HepG2 (cell line): ENCODE data around the gene KIF19. TPM values are rescaled to one million over a fixed set of nuclear protein-coding genes. Genes with fewer than 3 reads are reported as not detected.
A peak's percentile ranks its signal among the peaks of the same experiment; 100 is the strongest.

Experiments used
- AKAP8 ChIP-seq: sonication (generic); formaldehyde crosslinking; IDR thresholded peaks from 2 replicates; pipeline ENCODE4 v1.5.1; 2020; ENCODE audit warnings: mild to moderate bottlenecking, missing genetic modification reagents
- FOXP1 ChIP-seq, 2 experiments: fragments of 450-650 bp in 1 of 2; IDR thresholded peaks; 2 replicates each; pipeline ENCODE4 v1.6.1; 2017 to 2018; ENCODE audit warnings: antibody characterized with exemption in 1 of 2
- GATA4 ChIP-seq: sonication (generic); IDR thresholded peaks from 2 replicates; pipeline ENCODE4 v1.6.1; 2016; ENCODE audit warnings: antibody characterized with exemption, low read depth, borderline replicate concordance
- KDM5A ChIP-seq: fragments of 200-600 bp; sonication (generic); IDR thresholded peaks from 2 replicates; pipeline ENCODE4 v1.7.0; 2018; ENCODE audit warnings: antibody characterized with exemption, mild to moderate bottlenecking, low read length, borderline replicate concordance
- NR1H2 ChIP-seq: sonication (generic); formaldehyde crosslinking; IDR thresholded peaks from 2 replicates; pipeline ENCODE4 v1.8.1; 2022; ENCODE audit warnings: low read depth, missing genetic modification reagents, borderline replicate concordance
- PTBP1 ChIP-seq: fragments of 200-400 bp; formaldehyde crosslinking; IDR thresholded peaks from 2 replicates; pipeline ENCODE4 v1.6.1; 2018; ENCODE audit warnings: low read length, low read depth; ENCODE audit not compliant: poor library complexity, severe bottlenecking
- RORA ChIP-seq: sonication (generic); formaldehyde crosslinking; IDR thresholded peaks from 2 replicates; pipeline ENCODE4 v1.5.0; 2020; ENCODE audit warnings: mild to moderate bottlenecking, missing genetic modification reagents, moderate library complexity
- SIX4 ChIP-seq: sonication (generic); formaldehyde crosslinking; IDR thresholded peaks from 2 replicates; pipeline ENCODE4 v1.4.0; 2020; ENCODE audit warnings: missing genetic modification reagents
- ZC3H13 ChIP-seq: sonication (generic); formaldehyde crosslinking; IDR thresholded peaks from 2 replicates; pipeline ENCODE4 v1.8.1; 2023; ENCODE audit warnings: mild to moderate bottlenecking, missing genetic modification reagents, moderate library complexity
- ZNF24 ChIP-seq: fragments of 450-650 bp; IDR thresholded peaks from 2 replicates; pipeline ENCODE4 v1.6.1; 2017; ENCODE audit warnings: antibody characterized with exemption, mild to moderate bottlenecking
- ZNF326 ChIP-seq: sonication (generic); formaldehyde crosslinking; IDR thresholded peaks from 2 replicates; pipeline ENCODE4 v1.4.0; 2020; ENCODE audit warnings: missing genetic modification reagents, borderline replicate concordance
- ZNF484 ChIP-seq: sonication (generic); formaldehyde crosslinking; IDR thresholded peaks from 2 replicates; pipeline ENCODE4 v1.5.1; 2020; ENCODE audit warnings: mild to moderate bottlenecking, low read depth, missing genetic modification reagents, borderline replicate concordance
- ZNF598 ChIP-seq: sonication (generic); formaldehyde crosslinking; IDR thresholded peaks from 2 replicates; pipeline ENCODE4 v1.5.1; 2020; ENCODE audit warnings: mild to moderate bottlenecking, missing genetic modification reagents, borderline replicate concordance
- ZNF75D ChIP-seq: sonication (generic); formaldehyde crosslinking; IDR thresholded peaks from 2 replicates; pipeline ENCODE4 v1.8.1; 2023; ENCODE audit warnings: missing genetic modification reagents, mild to moderate bottlenecking, borderline replicate concordance
- polyA plus RNA-seq, 8 experiments: library from polyadenylated mRNA; depleted of rRNA in 3 of 8; stranded (reverse) in 7 of 8; unstranded in 1 of 8; fragments of >200 nt; fragmentation: Illumina TruSeq in 4 of 8; extraction: Trizol in 4 of 8; gene quantifications; 2 replicates each; pipeline versions ENCODE4 v1.2.1 to v1.2.3, GENCODE V29; 2011 to 2016; ENCODE audit warnings: low read depth in 4 of 8, missing spikeins in 1 of 8, mixed read lengths in 1 of 8; ENCODE audit not compliant: insufficient read depth in 1 of 8
- total RNA-seq, 5 experiments: library from RNA; depleted of rRNA; stranded (reverse); fragments of >200 nt; fragmentation: Illumina TruSeq; extraction: Trizol; gene quantifications; 2 replicates each; pipeline ENCODE4 v1.2.3, GENCODE V29; 2016; ENCODE audit warnings: low read depth in 1 of 5
- TF ChIP-seq, protein P1 (sequence below): sonication (generic); formaldehyde crosslinking; IDR thresholded peaks from 2 replicates; pipeline ENCODE4 v1.8.0; 2022; ENCODE audit warnings: low read depth, missing genetic modification reagents
- TF ChIP-seq, protein P2 (sequence below): sonication (generic); formaldehyde crosslinking; IDR thresholded peaks from 2 replicates; pipeline ENCODE4 v1.4.0; 2020; ENCODE audit warnings: mild to moderate bottlenecking, low read depth, missing genetic modification reagents
- TF ChIP-seq, protein P3 (sequence below): sonication (generic); formaldehyde crosslinking; IDR thresholded peaks from 2 replicates; pipeline ENCODE4 v1.8.0; 2022; ENCODE audit warnings: mild to moderate bottlenecking, missing genetic modification reagents
- TF ChIP-seq, protein P4 (sequence below): sonication (generic); formaldehyde crosslinking; IDR thresholded peaks from 2 replicates; pipeline ENCODE4 v1.5.0; 2020; ENCODE audit warnings: missing genetic modification reagents
- TF ChIP-seq, protein P5 (sequence below): sonication (generic); formaldehyde crosslinking; IDR thresholded peaks from 2 replicates; pipeline ENCODE4 v1.4.0; 2020; ENCODE audit warnings: missing genetic modification reagents; ENCODE audit errors: not compliant biosample characterization
- TF ChIP-seq, protein P6 (sequence below): conservative IDR thresholded peaks from 2 replicates; pipeline ENCODE4 v1.6.1; 2018; ENCODE audit warnings: missing genetic modification reagents

Gene KIF19
- total and polyA plus RNA-seq, 2 of the 13 experiments (the other 11 are each of a cell fraction or from before 2014, with no cell fraction given), result not detected

DNA sequence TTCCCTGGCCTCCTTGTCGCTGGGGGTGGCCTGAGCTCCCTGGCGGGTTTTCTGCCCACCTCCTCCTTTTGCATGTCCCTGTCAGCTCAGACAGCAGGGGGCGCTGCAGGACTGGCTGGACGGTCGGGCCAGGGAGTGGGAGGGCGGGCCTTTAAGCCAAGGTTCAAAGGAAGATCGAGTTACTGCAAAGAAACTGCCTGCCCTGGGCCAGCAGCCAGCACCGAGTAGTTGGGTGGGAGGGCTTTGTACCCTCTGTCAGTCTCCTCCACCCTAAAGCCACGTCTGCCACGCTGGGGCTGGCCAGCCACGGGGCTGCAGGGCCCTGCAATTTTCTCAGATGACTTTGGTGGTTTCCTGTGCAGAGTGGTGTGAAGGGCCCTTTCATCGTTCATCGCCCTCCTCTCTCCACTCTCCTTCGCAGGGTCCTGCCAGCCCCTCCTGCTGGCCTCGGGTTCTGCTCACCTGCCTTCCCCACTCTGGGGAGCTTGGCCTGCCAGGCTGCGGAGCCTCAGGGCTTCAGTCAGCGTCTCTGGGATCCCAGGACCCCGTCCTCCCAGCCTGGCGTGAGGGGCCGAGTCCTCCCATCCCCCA, 53.6 kb downstream of the KIF19 start (continued):
- TF ChIP-seq, protein P1, sequence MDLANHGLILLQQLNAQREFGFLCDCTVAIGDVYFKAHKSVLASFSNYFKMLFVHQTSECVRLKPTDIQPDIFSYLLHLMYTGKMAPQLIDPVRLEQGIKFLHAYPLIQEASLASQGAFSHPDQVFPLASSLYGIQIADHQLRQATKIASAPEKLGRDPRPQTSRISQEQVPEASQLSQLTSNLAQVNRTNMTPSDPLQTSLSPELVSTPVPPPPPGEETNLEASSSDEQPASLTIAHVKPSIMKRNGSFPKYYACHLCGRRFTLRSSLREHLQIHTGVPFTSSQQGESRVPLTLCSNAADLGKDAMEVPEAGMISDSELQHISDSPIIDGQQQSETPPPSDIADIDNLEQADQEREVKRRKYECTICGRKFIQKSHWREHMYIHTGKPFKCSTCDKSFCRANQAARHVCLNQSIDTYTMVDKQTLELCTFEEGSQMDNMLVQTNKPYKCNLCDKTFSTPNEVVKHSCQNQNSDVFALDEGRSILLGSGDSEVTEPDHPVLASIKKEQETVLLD (CRISPR knock-in tag), result no peak
- TF ChIP-seq ZC3H13 (CRISPR knock-in tag) (no peak), SIX4 (CRISPR knock-in tag) (peak; percentile 85), ZNF75D (CRISPR knock-in tag) (no peak), FOXP1 (IDR thresholded peaks at IDR 0.05) (no peak), FOXP1 (CRISPR knock-in tag; IDR thresholded peaks at IDR 0.05) (no peak), RORA (CRISPR knock-in tag) (no peak), ZNF598 (peak; percentile 41; the same call in 1 of the 2 replicates), AKAP8 (no peak), ZNF326 (CRISPR knock-in tag) (no peak), GATA4 (no peak), NR1H2 (no peak), PTBP1 (no peak), ZNF484 (CRISPR knock-in tag) (no peak), KDM5A (no peak), ZNF24 (no peak)
- TF ChIP-seq, protein P2, sequence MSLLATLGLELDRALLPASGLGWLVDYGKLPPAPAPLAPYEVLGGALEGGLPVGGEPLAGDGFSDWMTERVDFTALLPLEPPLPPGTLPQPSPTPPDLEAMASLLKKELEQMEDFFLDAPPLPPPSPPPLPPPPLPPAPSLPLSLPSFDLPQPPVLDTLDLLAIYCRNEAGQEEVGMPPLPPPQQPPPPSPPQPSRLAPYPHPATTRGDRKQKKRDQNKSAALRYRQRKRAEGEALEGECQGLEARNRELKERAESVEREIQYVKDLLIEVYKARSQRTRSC (CRISPR knock-in tag), result no peak
- TF ChIP-seq, protein P3, sequence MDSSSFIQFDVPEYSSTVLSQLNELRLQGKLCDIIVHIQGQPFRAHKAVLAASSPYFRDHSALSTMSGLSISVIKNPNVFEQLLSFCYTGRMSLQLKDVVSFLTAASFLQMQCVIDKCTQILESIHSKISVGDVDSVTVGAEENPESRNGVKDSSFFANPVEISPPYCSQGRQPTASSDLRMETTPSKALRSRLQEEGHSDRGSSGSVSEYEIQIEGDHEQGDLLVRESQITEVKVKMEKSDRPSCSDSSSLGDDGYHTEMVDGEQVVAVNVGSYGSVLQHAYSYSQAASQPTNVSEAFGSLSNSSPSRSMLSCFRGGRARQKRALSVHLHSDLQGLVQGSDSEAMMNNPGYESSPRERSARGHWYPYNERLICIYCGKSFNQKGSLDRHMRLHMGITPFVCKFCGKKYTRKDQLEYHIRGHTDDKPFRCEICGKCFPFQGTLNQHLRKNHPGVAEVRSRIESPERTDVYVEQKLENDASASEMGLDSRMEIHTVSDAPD (CRISPR knock-in tag), result no peak
- TF ChIP-seq, protein P4, sequence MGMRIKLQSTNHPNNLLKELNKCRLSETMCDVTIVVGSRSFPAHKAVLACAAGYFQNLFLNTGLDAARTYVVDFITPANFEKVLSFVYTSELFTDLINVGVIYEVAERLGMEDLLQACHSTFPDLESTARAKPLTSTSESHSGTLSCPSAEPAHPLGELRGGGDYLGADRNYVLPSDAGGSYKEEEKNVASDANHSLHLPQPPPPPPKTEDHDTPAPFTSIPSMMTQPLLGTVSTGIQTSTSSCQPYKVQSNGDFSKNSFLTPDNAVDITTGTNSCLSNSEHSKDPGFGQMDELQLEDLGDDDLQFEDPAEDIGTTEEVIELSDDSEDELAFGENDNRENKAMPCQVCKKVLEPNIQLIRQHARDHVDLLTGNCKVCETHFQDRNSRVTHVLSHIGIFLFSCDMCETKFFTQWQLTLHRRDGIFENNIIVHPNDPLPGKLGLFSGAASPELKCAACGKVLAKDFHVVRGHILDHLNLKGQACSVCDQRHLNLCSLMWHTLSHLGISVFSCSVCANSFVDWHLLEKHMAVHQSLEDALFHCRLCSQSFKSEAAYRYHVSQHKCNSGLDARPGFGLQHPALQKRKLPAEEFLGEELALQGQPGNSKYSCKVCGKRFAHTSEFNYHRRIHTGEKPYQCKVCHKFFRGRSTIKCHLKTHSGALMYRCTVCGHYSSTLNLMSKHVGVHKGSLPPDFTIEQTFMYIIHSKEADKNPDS (CRISPR knock-in tag), result no peak
- TF ChIP-seq, protein P5, sequence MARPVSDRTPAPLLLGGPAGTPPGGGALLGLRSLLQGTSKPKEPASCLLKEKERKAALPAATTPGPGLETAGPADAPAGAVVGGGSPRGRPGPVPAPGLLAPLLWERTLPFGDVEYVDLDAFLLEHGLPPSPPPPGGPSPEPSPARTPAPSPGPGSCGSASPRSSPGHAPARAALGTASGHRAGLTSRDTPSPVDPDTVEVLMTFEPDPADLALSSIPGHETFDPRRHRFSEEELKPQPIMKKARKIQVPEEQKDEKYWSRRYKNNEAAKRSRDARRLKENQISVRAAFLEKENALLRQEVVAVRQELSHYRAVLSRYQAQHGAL (CRISPR knock-in tag), result no peak
- TF ChIP-seq, protein P6, sequence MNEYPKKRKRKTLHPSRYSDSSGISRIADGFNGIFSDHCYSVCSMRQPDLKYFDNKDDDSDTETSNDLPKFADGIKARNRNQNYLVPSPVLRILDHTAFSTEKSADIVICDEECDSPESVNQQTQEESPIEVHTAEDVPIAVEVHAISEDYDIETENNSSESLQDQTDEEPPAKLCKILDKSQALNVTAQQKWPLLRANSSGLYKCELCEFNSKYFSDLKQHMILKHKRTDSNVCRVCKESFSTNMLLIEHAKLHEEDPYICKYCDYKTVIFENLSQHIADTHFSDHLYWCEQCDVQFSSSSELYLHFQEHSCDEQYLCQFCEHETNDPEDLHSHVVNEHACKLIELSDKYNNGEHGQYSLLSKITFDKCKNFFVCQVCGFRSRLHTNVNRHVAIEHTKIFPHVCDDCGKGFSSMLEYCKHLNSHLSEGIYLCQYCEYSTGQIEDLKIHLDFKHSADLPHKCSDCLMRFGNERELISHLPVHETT (CRISPR knock-in tag), result no peak
